Measurements from ENCODE around the gene CAND1. TPM values are rescaled to one million over a fixed set of nuclear protein-coding genes. Genes with fewer than 3 reads are reported as not detected.

CAND1 gene
- total RNA-seq, 6 experiments from 2014 or later: 151 to 181 (median 165) TPM

DNA sequence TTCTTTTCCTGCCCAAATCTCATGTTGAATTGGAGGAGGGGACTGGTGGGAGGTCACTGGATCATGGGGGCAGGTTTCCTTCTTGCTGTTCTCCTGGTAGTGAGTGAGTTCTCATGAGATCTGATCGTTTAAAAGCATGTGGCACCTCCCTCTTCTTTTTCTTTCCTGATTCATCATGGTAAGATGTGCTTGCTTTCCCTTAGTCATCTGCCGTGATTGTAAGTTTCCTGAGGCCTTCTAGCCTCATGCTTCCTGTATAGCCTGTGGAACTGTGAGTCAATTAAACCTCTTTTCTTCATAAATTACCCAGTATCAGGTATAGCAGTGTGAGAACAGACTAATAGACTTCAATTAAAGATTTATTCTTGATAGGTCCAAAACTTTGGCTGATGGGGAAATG lies 83.5 kb downstream of the CAND1 start:
- TF ChIP-seq, protein P1, sequence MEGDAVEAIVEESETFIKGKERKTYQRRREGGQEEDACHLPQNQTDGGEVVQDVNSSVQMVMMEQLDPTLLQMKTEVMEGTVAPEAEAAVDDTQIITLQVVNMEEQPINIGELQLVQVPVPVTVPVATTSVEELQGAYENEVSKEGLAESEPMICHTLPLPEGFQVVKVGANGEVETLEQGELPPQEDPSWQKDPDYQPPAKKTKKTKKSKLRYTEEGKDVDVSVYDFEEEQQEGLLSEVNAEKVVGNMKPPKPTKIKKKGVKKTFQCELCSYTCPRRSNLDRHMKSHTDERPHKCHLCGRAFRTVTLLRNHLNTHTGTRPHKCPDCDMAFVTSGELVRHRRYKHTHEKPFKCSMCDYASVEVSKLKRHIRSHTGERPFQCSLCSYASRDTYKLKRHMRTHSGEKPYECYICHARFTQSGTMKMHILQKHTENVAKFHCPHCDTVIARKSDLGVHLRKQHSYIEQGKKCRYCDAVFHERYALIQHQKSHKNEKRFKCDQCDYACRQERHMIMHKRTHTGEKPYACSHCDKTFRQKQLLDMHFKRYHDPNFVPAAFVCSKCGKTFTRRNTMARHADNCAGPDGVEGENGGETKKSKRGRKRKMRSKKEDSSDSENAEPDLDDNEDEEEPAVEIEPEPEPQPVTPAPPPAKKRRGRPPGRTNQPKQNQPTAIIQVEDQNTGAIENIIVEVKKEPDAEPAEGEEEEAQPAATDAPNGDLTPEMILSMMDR (IDR thresholded peaks at IDR 0.05): no peak
- peaks cover 20% of the 10 kb centered on the region for H3K36me3 Mint-ChIP-seq (ENCODE audit: low read depth)
- no peaks in the 10 kb centered on the region for H3K9me3 Mint-ChIP-seq
- peaks cover 1% of the 10 kb centered on the region; the same call in 1 of the 2 replicates for H3K27me3 Mint-ChIP-seq (ENCODE audit: insufficient read depth)
- H3K4me1 Mint-ChIP-seq (ENCODE audit: low read depth): peaks cover 39% of the 10 kb centered on the region
- DNase-seq: no peak
- H3K27ac Mint-ChIP-seq: no peak overlapping the region
- no peak overlapping the region for H3K4me3 Mint-ChIP-seq

GRCh38 chr12:67354322-67354721 lies 85.2 kb downstream of the CAND1 start:
- H3K4me3 Mint-ChIP-seq: peak overlapping the region; percentile 9; the same call in 1 of the 2 replicates
- no peak overlapping the region for H3K27ac Mint-ChIP-seq
- TF ChIP-seq, protein P1 (IDR thresholded peaks at IDR 0.05): no peak
- DNase-seq: no peak
- H3K9me3 Mint-ChIP-seq: no peaks in the 10 kb centered on the region
- H3K4me1 Mint-ChIP-seq (ENCODE audit: low read depth): peaks cover 55% of the 10 kb centered on the region
- H3K27me3 Mint-ChIP-seq (ENCODE audit: insufficient read depth): no peaks in the 10 kb centered on the region
- H3K36me3 Mint-ChIP-seq (ENCODE audit: low read depth): peaks cover 12% of the 10 kb centered on the region

DNA sequence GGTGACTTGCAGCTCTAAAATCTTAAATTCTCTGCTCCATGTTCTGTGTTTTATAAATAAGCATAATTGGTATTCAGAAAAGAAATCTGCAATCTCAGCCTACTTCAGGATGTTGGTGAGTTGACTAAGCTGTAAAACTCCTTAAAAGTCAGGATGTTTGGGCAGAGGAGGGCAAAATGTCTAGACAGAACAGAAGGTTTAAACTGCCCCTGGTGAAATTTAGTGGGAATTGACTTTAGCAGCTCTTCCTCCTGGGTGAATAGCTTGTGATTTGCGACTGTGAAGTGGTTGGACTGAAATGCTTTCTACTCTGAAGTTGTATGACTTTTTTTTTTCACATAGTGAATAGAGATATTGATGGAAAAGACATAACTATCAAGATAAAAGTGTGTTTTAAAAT lies 85.8 kb downstream of the CAND1 start:
- TF ChIP-seq, protein P1 (IDR thresholded peaks at IDR 0.05): no peak
- Mint-ChIP-seq H3K9me3 (no peaks in the 10 kb centered on the region), H3K27ac (peak overlapping the region; percentile 29), H3K4me3 (peak overlapping the region; percentile 75; the same call in 1 of the 2 replicates), H3K4me1 (ENCODE audit: low read depth) (peaks cover 58% of the 10 kb centered on the region), H3K36me3 (ENCODE audit: low read depth) (peaks cover 12% of the 10 kb centered on the region), H3K27me3 (ENCODE audit: insufficient read depth) (no peaks in the 10 kb centered on the region)
- peak; percentile 9 for DNase-seq

DNA sequence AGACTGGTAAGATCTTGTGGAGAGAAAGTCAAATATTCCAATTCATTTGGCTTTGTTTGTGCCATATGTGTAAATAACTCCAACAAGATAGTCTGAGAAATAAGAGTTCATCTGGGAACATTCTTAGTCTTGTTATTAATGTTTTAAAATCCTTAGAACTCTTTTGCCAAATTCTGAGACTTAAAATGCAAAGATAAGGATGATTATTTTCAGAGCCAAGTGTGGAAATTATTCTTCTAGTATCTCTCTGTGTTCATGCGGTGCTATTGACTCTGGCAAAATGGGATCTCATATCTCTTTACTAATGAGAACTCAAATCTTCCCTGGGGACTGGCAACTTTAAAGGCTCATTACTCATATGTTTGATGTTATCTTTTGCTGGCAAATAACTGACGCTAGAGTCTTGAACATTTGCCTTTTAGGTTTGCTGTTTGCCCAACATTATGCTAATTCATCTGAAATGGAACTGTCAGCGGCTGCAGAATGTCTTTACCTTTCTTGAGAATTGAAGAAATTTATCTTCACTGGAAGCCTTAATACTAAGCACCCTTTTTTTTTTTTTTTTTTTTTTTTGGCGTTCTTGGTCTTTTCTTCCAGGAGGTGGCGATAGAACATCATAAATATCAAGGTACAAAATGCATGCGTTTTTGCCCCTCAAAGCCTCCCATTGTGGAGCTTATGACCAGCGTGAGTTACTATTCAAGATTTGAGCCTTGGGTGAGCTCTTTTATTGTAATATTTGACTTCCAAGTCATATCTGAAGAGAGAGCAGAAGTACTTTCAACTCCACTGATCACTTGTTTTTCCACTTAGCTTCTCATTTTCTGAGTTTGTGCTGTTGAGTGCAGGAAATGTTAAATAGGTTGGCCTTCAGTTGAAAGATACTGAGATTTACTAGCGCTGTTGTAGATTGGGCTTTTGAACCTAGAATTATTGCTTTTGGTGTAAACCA lies 86.5 kb downstream of the CAND1 start:
- peaks cover 58% of the 10 kb centered on the region for H3K4me1 Mint-ChIP-seq (ENCODE audit: low read depth)
- TF ChIP-seq, protein P1 (IDR thresholded peaks at IDR 0.05): peak; percentile 89
- no peaks in the 10 kb centered on the region for H3K9me3 Mint-ChIP-seq
- DNase-seq: peak; percentile 41
- peak overlapping the region; percentile 29 for H3K27ac Mint-ChIP-seq
- H3K36me3 Mint-ChIP-seq (ENCODE audit: low read depth): peaks cover 12% of the 10 kb centered on the region
- H3K4me3 Mint-ChIP-seq: peak overlapping the region; percentile 75
- no peaks in the 10 kb centered on the region for H3K27me3 Mint-ChIP-seq (ENCODE audit: insufficient read depth)

GRCh38 chr12:67356380-67356774 lies 87.2 kb downstream of the CAND1 start:
- TF ChIP-seq, protein P1 (IDR thresholded peaks at IDR 0.05): no peak
- no peaks in the 10 kb centered on the region for H3K9me3 Mint-ChIP-seq
- DNase-seq: no peak
- H3K27ac Mint-ChIP-seq: no peak overlapping the region
- H3K4me3 Mint-ChIP-seq: no peak overlapping the region
- H3K36me3 Mint-ChIP-seq (ENCODE audit: low read depth): peaks cover 12% of the 10 kb centered on the region
- H3K27me3 Mint-ChIP-seq (ENCODE audit: insufficient read depth): no peaks in the 10 kb centered on the region
- H3K4me1 Mint-ChIP-seq (ENCODE audit: low read depth): peaks cover 58% of the 10 kb centered on the region
